Adipocyte (in vitro differentiated cells): ENCODE measurements around the gene PARP11.

Experiments
- DNase-seq: peaks from one replicate; pipeline ENCODE4 v3.0.0-alpha.2; 2015; ENCODE audit warnings: low read depth
- H3K27me3 ChIP-seq: replicated peaks from 2 replicates; pipeline ENCODE4 v1.7.0; 2013; ENCODE audit warnings: mild to moderate bottlenecking, low read length, moderate library complexity; ENCODE audit not compliant: control insufficient read depth, insufficient read depth
- H3K36me3 ChIP-seq: 2 replicates; pipeline ENCODE4 v1.7.0; 2013; ENCODE audit warnings: low read length, mild to moderate bottlenecking, moderate library complexity; ENCODE audit not compliant: control insufficient read depth, insufficient read depth, severe bottlenecking
- H3K4me1 ChIP-seq: 2 replicates; pipeline ENCODE4 v1.7.0; 2013; ENCODE audit warnings: mild to moderate bottlenecking, low read length, moderate library complexity; ENCODE audit not compliant: control insufficient read depth, insufficient read depth
- H3K4me3 ChIP-seq: 2 replicates; pipeline ENCODE4 v1.7.0; 2013; ENCODE audit warnings: mild to moderate bottlenecking, low read length, moderate library complexity
- H3K9ac ChIP-seq: 2 replicates; pipeline ENCODE4 v1.7.0; 2013; ENCODE audit warnings: mild to moderate bottlenecking, low read length, moderate library complexity
- H3K9me3 ChIP-seq: 2 replicates; pipeline ENCODE4 v1.7.0; 2013; ENCODE audit warnings: mild to moderate bottlenecking, low read length, moderate library complexity; ENCODE audit not compliant: control insufficient read depth

The PARP11 gene

GRCh38 chr12:3761116-3761735, 112.0 kb downstream of the PARP11 start:
- Histone ChIP-seq H3K9ac (no peak overlapping the region), H3K9me3 (no peaks in the 10 kb centered on the region), H3K27me3 (no peaks in the 10 kb centered on the region), H3K4me1 (peaks cover 5% of the 10 kb centered on the region), H3K4me3 (no peak overlapping the region), H3K36me3 (no peaks in the 10 kb centered on the region)
- DNase-seq, result no peak

- DNase-seq, result no peak
- Histone ChIP-seq H3K4me3 (no peak overlapping the region), H3K9ac (no peak overlapping the region), H3K36me3 (no peaks in the 10 kb centered on the region), H3K27me3 (no peaks in the 10 kb centered on the region), H3K9me3 (no peaks in the 10 kb centered on the region), H3K4me1 (peaks cover 5% of the 10 kb centered on the region)
Measured at GRCh38 chr12:3759878-3760277, 113.3 kb downstream of the PARP11 start.
